ENCODE measurements around the gene KLHL2.
"Not testable (repeated sequence)": the region's sequence is repeated elsewhere in the genome, so short reads cannot be mapped to it uniquely, and the experiment has no call there.

KLHL2 gene

GRCh38 chr4:165207431-165208220, at the start of gene KLHL2:
KLHL2 (plus strand) TSS chr4:165207561; CDS start chr4:165207877, 316 bp downstream.
- DNase-seq (ENCODE audit: low read depth, low spot score), result no peak

GRCh38 chr4:165158762-165159161, 48.6 kb upstream of the KLHL2 start:
- DNase-seq (ENCODE audit: low read depth, low spot score), result no peak

GRCh38 chr4:165164257-165164656, 43.1 kb upstream of the KLHL2 start:
- no peak for DNase-seq (ENCODE audit: low read depth, low spot score)

- not testable (repeated sequence) for DNase-seq (ENCODE audit: low read depth, low spot score)
These were observed 40.5 kb upstream of the KLHL2 start for GRCh38 chr4:165166872-165167271.

DNA sequence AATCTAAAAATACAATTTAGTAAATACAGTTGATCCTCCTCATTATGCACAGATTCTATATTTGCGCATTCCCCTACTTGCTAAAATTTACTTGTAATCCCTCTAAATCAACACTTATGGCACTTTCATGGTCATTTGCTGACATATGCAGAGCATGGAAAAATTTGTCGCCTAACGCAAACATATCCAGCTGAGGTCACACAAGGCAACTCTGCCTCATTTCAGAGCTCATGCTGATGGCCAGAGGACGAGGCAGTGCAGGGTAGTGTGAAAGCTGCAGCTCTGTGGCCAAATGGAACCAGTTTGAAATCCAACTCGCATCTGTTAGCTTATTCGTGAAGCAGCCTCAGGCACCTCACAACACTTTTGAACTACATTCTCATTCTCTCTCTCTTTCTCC, 39.7 kb upstream of the KLHL2 start:
- no peak for DNase-seq (ENCODE audit: low read depth, low spot score)

DNA sequence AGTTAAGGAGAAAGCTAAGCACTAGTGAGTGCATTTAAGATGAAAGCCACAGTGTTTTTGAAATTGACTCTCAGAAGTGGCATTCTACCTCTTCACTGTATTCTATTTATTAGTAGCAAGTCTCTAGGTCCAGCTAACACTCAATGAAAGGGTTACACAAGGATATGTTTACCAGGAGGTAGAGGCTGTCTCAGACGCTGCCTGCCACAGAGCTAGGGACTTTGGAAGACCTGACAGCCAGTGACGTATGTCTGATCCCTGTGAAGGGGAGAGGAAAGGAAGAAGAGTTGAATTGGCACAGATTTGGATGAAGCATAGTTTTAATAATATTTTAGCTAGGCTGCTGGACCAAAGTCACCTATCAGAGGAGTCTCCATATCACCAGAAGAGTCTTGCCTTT, 36.5 kb upstream of the KLHL2 start:
- DNase-seq (ENCODE audit: low read depth, low spot score), result no peak

DNA sequence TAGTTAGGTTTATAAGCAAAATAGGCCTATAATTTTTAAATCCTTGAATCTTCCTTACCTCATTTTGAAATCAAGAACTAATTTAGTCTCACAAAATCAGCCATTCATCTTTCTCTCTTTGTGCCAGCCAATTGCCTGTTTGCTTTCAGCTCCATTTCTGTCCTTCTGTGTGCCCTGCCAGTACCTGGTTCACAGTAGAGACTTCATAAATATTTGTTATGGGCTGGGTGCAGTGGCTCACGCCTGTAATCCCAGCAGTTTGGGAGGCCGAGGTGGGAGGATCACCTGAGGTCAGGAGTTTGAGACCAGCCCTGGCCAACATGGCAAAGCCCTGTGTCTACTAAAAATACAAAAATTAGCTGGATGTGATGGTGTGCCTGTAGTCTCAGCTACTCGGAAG, 31.9 kb upstream of the KLHL2 start:
- not testable (repeated sequence) for DNase-seq (ENCODE audit: low read depth, low spot score)

DNA sequence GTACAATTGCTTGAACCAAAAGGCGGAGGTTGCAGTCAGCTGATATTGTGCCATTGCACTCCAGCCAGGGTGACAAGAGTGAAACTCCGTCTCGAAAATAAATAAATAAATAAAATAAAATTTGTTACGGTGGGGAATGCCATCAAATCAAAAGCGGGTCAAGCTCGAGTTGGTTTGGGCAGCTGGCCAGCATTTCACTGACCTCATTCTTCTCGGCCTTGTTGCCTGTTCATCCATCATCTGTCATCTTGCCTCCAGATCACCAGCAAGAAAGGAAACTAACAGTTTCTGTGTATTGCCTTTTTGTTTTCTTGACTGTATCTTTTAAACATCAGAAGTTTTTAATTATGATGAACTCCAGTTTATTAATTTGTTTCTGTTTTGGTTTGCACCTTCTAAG, 31.5 kb upstream of the KLHL2 start:
- DNase-seq (ENCODE audit: low read depth, low spot score), result no peak

- DNase-seq (ENCODE audit: low read depth, low spot score), result no peak
These were observed 29.4 kb upstream of the KLHL2 start for GRCh38 chr4:165177725-165178666.

- DNase-seq (ENCODE audit: low read depth, low spot score), result no peak
These were observed 23.1 kb upstream of the KLHL2 start for GRCh38 chr4:165184220-165184619.

GRCh38 chr4:165184998-165185397, 22.4 kb upstream of the KLHL2 start:
- DNase-seq (ENCODE audit: low read depth, low spot score), result not testable (repeated sequence)

DNA sequence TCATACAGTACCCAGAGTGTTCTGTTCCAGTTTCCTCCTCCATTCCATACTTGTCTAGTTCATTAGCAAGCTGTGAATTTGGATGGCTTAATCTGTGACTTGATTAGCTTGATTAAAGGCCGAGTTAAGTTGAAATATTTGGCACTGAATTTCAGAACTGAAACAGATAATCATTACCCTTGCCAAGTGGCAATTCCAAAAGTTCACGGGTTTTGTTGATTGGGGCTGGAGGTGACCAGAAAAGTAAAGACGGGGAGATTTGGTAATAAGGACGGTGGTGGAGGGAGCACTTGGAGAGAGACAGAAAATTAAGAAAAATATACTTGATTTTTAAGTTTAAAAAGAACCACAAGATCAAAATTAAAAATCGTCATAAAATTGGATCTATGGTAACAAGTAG, 21.9 kb upstream of the KLHL2 start:
- no peak for DNase-seq (ENCODE audit: low read depth, low spot score)

- no peak for DNase-seq (ENCODE audit: low read depth, low spot score)
These were observed 16.6 kb upstream of the KLHL2 start for GRCh38 chr4:165190591-165191347.

GRCh38 chr4:165191348-165191656, 16.1 kb upstream of the KLHL2 start:
- no peak for DNase-seq (ENCODE audit: low read depth, low spot score)

DNA sequence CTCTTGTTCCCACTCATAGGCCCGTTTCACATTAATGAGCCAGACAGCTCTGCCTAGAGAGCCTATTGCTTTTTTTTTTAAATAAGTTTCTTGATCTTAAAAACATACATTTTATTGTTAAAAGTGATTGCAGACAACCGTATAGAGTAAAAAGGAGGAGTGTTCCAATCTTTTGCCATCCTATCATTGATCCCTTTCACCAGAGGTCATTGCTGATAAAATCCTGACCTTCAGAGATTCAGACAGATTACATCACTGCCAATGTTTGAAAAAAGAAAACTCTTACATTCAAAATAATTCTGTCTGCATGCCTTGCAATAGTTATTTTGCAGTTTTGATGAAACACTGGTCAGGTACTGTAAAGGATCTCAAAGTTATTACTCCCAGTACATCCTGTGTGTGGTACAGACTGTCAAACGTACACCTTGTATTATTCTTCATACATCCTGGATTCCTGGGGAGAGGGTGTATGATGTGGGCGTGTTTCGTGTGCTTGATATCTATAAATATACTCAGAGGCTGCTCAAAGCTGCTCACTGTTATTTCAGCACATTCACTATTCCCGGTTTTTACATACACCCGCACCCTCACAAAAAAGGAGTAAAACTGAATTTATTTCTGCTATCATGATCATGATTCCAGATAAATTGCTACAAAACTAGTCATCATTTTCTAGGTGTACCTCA, 15.4 kb upstream of the KLHL2 start:
- no peak for DNase-seq (ENCODE audit: low read depth, low spot score)

- DNase-seq (ENCODE audit: low read depth, low spot score), result no peak
These were observed 14.9 kb upstream of the KLHL2 start for GRCh38 chr4:165192500-165192898.

GRCh38 chr4:165192956-165193355, 14.4 kb upstream of the KLHL2 start:
- DNase-seq (ENCODE audit: low read depth, low spot score), result no peak

DNA sequence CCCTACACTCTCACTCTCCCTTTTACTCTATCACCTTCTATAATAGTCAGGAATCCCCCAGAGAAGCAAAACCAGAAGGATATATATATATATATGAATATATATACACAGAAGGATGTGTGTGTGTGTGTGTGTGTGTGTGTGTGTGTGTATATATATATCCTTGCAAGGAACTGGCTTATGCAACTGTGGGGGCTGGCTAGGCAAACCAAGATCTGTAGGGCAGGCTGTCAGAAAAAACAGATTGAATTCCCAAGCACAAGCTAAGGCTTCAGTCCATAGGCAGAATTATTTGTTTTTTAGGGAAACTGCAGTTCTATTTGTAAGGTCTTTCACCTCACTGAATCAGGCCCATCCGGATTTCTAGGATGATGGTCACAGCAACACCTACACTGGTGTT, 13.0 kb upstream of the KLHL2 start:
- no peak for DNase-seq (ENCODE audit: low read depth, low spot score)

GRCh38 chr4:165198329-165198728, 9.0 kb upstream of the KLHL2 start:
- DNase-seq (ENCODE audit: low read depth, low spot score), result no peak

DNA sequence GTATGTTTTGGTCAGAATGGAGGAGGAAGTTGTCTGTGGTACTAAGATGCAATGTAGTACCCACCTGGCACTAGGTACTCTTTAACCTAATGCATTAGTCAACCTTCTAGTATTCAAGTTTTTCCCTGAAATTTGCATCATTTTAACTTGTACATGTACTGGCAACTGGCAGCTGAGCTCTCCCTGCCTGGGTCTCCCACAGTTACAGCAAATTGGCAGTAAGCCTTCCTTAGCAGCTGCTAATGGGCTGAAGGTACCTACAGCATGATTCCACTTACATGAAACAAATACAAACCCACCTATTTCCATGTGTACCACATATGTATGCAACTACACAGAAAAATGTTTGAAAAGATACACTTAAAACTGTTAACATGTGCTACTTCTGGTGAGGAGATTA, 8.1 kb upstream of the KLHL2 start:
- DNase-seq (ENCODE audit: low read depth, low spot score), result no peak

DNA sequence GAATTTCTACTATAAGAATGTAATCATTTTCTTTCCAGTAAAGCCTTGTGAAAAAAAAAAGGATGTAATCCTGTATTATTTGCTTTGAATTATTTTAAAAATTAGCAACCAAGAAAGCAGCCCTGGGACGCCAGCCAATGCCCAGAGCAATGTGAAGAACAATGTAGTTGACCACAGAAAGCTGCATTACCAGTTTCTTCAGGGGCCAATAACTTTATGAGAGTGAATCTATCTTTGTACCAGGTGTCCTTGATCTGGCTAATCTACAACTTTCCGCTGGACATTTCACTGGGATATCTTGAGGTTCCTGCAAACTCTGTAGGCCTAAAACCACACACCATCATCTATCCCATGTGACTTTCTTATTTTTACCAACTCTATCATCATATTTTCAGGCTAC, 7.6 kb upstream of the KLHL2 start:
- DNase-seq (ENCODE audit: low read depth, low spot score), result no peak

DNA sequence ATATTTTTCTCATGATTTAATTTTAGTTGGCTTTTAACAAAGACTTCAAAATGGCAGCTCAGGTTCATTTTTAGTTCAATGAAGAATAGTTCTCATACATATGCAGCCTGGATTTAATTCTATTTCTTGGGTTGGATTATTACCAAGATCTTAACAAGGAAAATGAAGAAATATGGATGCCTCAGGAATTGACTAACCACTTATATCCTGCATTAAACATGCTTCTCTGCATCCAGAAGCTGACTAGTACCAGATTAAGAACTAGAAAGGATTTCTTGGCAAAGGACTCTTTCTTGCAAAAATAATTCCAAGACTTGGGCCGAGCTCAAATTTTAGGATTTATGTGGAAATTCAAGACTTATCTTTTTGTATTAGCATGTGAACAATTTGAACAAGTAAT, 5.6 kb upstream of the KLHL2 start:
- DNase-seq (ENCODE audit: low read depth, low spot score), result no peak

Measured in brain pericyte (primary cell).